SK-N-MC (cell line): Measurements from ENCODE around the gene CYS1.

Experiments
- EZH2 ChIP-seq: fragments of 200-600 bp; sonication (generic); IDR thresholded peaks from one replicate; pipeline ENCODE4 v1.6.1; 2017; ENCODE audit warnings: antibody characterized with exemption
- POLR2AphosphoS5 ChIP-seq: IDR thresholded peaks from 2 replicates; pipeline ENCODE4 v1.6.1; 2012; ENCODE audit warnings: mild to moderate bottlenecking, low read depth, low read length, borderline replicate concordance

GRCh38 chr2:10086950-10087349 is 6.7 kb upstream of the CYS1 start:
- no peak for TF ChIP-seq POLR2AphosphoS5
- TF ChIP-seq EZH2 = no peak
